ENCODE data around the gene TSC2.
"Not testable (repeated sequence)": the region's sequence is repeated elsewhere in the genome, so short reads cannot be mapped to it uniquely, and the experiment has no call there.

TSC2 gene

GRCh38 chr16:2087748-2088631 is 40.2 kb downstream of the TSC2 start:
- peaks cover 3% of the 10 kb centered on the region for H3K4me1 Mint-ChIP-seq
- no peaks in the 10 kb centered on the region for H3K9me3 Mint-ChIP-seq
- ATAC-seq: no peak
- H3K27ac Mint-ChIP-seq: peak overlapping the region in 1 of 2 donors; percentile 88
- no peak overlapping the region for H3K4me3 Mint-ChIP-seq
- no peak for DNase-seq
- no peaks in the 10 kb centered on the region for H3K27me3 Mint-ChIP-seq

GRCh38 chr16:2088759-2089358 is 41.1 kb downstream of the TSC2 start:
- Mint-ChIP-seq H3K27ac (peak overlapping the region in 1 of 2 donors; percentile 88), H3K9me3 (no peaks in the 10 kb centered on the region)

DNA sequence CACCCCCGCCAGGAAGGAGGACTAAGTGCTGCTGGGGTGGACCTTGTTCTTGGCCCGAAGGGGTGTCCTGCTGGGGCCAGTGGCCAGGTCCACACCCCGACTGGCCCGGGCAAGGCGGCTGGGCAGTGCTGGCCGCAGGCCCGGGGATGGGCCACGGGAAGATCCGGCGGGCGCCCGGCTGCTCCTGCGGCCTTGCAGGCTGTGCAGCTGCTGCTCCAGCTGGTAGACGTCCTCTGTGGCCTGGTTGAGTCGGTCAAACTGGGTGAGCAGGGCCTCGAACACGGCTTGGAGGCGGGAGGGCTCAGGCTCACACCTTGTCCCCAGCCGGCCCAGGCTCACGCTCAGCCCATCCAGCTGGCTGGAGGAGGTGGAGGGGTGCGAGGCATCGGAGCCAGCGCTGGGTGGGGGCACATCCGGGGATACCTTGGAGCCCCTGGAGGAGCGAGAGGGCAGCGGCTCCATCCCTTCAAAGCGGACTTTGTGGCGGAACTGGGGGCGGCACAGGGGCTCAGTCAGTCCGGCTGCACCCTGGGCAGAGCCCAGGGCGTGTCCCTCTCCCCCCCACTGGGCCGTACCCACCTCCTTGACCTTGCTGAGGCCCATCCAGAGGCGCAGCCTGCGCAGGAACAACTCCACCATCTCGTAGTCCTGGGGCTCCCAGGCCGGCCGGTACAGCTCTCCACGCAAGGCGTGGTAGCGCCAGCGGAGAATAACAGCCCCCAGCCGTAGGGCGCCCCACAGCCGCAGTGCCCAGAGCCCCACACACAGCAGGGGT is 42.1 kb downstream of the TSC2 start:
- ATAC-seq (no peak), DNase-seq (no peak)
- H3K4me1 Mint-ChIP-seq: no peaks in the 10 kb centered on the region
- no peaks in the 10 kb centered on the region for H3K27me3 Mint-ChIP-seq
- H3K4me3 Mint-ChIP-seq: no peak overlapping the region
- H3K9me3 Mint-ChIP-seq: no peaks in the 10 kb centered on the region
- peak overlapping the region in 1 of 2 donors; percentile 82 for H3K27ac Mint-ChIP-seq

More at GRCh38 chr16:2088759-2089358, 41.1 kb downstream of the TSC2 start:
- Mint-ChIP-seq H3K27me3 (no peaks in the 10 kb centered on the region), H3K4me3 (no peak overlapping the region), H3K4me1 (no peaks in the 10 kb centered on the region)
- no peak for ATAC-seq
- no peak for DNase-seq

DNA sequence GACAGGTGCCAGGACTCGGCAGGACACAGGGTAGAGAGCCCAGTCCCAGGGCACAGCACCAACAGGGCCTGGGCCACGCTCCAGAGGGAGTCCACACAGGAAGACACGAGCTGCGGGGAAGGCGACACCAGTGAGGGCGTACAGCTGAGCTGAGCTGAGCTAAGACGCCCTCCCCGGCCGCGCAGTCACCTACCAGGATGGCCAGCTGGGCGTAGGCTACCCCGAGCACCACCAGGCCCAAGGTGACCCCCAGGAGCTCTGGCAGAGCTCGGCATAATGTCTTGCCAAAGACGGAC is 42.6 kb downstream of the TSC2 start:
- no peaks in the 10 kb centered on the region for H3K9me3 Mint-ChIP-seq
- peak overlapping the region in 1 of 2 donors; percentile 42 for H3K27ac Mint-ChIP-seq
- H3K4me3 Mint-ChIP-seq: no peak overlapping the region
- no peaks in the 10 kb centered on the region for H3K27me3 Mint-ChIP-seq
- no peak for DNase-seq
- no peak for ATAC-seq
- no peaks in the 10 kb centered on the region for H3K4me1 Mint-ChIP-seq

DNA sequence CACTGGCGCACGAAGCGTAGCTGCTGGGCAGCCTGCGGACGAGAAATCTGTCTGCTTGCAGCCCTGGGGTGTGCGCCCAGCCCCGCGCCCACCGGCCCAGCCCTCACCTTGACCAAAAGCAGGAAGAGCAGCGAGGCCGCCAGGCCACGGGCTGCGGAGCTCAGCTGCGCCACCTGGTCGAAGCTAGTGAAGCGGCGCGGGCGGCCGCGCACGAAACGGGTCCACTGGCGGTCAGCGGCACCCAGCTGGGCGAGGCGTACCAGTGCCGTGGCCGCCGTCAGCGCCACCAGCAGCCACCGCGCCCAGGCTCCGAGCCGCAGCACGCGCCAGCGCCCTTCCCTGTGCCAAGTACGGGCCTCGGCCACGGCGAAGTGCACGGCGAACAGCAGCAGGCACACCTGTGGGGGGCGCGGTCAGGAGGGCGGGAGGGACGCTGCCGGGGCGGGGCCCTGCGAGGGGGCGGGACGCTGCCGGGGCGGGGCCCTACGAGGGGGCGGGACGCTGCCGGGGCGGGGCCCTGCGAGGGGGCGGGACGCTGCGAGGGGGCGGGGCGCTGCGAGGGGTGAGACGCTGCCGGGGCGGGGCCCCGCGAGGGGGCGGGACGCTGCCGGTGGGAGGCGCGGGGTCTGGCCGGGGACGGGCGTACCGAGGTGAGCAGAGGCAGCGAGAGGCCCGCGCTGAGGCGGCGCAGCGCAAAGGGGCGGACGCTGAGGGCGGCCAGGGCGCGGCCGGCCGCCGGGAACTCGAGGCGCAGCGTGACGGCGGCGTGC is 43.2 kb downstream of the TSC2 start:
- ATAC-seq (peak; percentile 35), DNase-seq (no peak)
- Mint-ChIP-seq H3K4me1 (no peaks in the 10 kb centered on the region), H3K9me3 (no peaks in the 10 kb centered on the region), H3K4me3 (no peak overlapping the region), H3K27me3 (no peaks in the 10 kb centered on the region), H3K27ac (peak overlapping the region in 1 of 2 donors; percentile 42)

GRCh38 chr16:2091547-2092255 is 43.9 kb downstream of the TSC2 start:
- DNase-seq (no peak), ATAC-seq (peak; percentile 40)
- no peaks in the 10 kb centered on the region for H3K9me3 Mint-ChIP-seq
- no peak overlapping the region for H3K4me3 Mint-ChIP-seq
- H3K27me3 Mint-ChIP-seq: no peaks in the 10 kb centered on the region
- no peaks in the 10 kb centered on the region for H3K4me1 Mint-ChIP-seq
- no peak overlapping the region for H3K27ac Mint-ChIP-seq

DNA sequence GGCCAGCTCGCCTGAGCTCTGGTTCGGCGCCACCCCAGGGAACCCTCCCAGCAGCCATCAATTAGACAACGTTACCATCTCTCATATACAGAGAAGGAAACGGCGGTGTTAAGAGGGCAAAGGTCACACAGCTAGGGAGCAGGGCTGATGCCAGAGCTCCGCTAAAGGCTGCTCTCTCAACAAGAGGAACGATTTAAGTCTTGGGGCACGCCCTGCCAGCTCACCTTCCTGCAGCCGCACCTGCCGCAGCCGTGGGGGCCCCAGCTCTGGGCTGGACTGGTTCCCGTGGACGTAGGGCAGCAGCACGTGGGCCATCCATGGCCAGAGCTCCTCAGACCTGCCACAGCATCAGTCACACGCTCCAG is 44.5 kb downstream of the TSC2 start:
- DNase-seq (no peak), ATAC-seq (no peak)
- H3K4me3 Mint-ChIP-seq: no peak overlapping the region
- no peaks in the 10 kb centered on the region for H3K4me1 Mint-ChIP-seq
- H3K9me3 Mint-ChIP-seq: no peaks in the 10 kb centered on the region
- H3K27ac Mint-ChIP-seq: no peak overlapping the region
- no peaks in the 10 kb centered on the region for H3K27me3 Mint-ChIP-seq

DNA sequence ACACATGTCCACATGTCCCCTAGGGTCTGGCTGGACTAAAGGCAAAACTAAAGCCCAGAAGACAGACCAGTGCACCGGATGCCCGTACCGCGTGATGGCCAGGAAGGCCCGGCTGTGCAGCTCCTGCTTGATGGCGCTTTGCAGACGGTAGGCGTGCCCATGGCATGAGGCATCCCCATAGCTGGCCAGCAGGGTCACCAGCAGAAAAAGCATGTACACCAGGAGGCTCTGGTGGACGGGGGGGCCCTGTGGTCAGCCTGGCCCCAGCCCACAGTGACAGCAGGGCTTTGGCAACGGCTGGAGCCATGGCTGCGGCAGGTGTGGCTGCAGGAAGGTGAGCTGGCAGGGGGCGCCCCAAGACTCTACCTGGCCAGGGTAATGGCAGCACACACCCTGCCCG is 45.1 kb downstream of the TSC2 start:
- DNase-seq (no peak), ATAC-seq (no peak)
- Mint-ChIP-seq H3K9me3 (no peaks in the 10 kb centered on the region), H3K4me3 (no peak overlapping the region), H3K27ac (peak overlapping the region in 1 of 2 donors; percentile 48), H3K27me3 (no peaks in the 10 kb centered on the region), H3K4me1 (no peaks in the 10 kb centered on the region)

DNA sequence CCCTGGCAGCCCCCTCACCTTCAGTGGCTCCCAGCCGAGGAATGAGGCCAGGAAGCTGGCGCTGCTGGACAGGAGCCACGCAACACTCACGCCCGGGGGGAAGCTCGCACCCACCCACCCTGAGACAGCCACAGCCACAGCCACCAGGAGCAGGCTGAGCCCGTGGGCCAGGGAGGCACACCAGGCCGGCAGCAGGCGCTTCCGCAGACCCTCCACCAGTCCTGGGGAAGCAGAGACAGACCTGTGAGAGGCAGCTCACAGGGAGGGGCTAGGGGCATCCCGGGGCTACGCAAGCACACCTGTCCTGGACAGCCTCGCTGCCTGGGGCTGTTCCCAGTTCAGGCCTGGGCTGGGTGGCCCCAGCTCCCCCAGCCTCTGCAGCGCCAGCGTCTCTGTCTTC is 46.0 kb downstream of the TSC2 start:
- H3K27ac Mint-ChIP-seq: no peak overlapping the region
- no peaks in the 10 kb centered on the region for H3K4me1 Mint-ChIP-seq
- H3K4me3 Mint-ChIP-seq: no peak overlapping the region
- no peaks in the 10 kb centered on the region for H3K27me3 Mint-ChIP-seq
- DNase-seq (no peak), ATAC-seq (no peak)
- H3K9me3 Mint-ChIP-seq: no peaks in the 10 kb centered on the region

DNA sequence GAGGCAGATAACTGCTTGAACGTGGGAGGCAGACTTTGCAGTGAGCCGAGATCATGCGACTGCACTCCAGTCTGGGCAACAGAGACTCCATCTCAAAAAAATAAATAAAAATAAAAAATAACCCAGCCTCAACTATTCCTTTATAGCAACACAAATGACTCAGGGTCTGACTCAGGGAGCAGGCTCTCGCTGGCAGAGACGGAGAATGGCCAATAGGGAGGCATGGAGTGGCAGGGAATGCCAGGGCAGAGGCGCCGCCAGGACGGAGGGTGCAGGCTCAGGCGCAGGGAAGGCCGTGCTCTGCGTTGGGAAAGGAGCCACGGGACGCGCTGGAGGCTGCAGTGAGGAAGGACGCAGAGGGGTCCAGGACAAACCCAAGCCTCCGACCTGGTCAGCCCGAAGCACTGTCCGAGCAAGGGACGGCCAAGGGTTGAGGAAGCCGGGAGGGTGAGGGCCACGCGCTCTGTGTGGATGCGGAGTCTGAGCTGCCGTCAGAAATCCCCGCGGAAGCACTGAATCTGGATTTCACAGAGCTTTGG is 47.6 kb downstream of the TSC2 start:
- Mint-ChIP-seq H3K4me3 (no peak overlapping the region), H3K9me3 (no peaks in the 10 kb centered on the region), H3K27ac (peak overlapping the region in 1 of 2 donors; percentile 54), H3K4me1 (no peaks in the 10 kb centered on the region), H3K27me3 (no peaks in the 10 kb centered on the region)
- ATAC-seq (no peak), DNase-seq (no peak)

DNA sequence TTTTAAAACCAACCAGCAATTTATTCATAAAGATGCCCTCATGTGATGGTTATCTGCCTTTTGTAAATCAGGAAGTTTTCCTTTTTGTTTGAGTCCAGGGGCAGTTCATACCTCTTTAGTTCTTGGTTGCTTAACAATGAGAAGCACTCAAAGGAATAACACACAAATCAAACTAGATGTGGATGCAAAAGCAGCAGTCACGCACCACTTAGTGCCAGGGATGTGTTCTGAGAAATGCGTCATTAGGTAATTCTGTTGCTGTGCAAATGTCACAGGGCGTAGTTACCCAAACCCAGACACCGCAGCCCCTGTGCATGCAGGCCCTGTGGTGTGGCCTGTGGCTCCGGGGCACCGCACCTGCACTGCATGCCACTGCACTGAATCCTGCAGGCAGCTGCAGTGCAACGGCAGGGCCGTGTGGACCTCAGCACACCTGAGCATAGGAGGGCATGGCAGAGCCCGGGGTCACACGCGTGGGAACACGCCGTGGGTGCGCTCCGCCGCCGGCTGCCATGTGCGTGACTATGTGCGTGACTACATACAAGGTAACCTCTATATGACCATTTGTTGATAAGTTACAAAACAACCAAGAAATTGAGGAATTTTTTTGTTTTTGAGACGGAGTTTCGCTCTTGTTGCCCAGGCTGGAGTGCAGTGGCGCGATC is 48.3 kb downstream of the TSC2 start:
- Mint-ChIP-seq H3K9me3 (no peaks in the 10 kb centered on the region), H3K4me1 (no peaks in the 10 kb centered on the region), H3K4me3 (no peak overlapping the region), H3K27ac (no peak overlapping the region), H3K27me3 (no peaks in the 10 kb centered on the region)
- DNase-seq (no peak), ATAC-seq (no peak)

GRCh38 chr16:2096853-2097595 is 49.2 kb downstream of the TSC2 start:
- ATAC-seq: no peak
- no peaks in the 10 kb centered on the region for H3K27me3 Mint-ChIP-seq
- no peak overlapping the region for H3K27ac Mint-ChIP-seq
- H3K4me1 Mint-ChIP-seq: no peaks in the 10 kb centered on the region
- DNase-seq: no peak
- no peaks in the 10 kb centered on the region for H3K9me3 Mint-ChIP-seq
- no peak overlapping the region for H3K4me3 Mint-ChIP-seq

- DNase-seq, ATAC-seq, H3K4me3 Mint-ChIP-seq, H3K27me3 Mint-ChIP-seq, H3K27ac Mint-ChIP-seq, H3K9me3 Mint-ChIP-seq, H3K4me1 Mint-ChIP-seq: not testable (repeated sequence)
These were observed 49.9 kb downstream of the TSC2 start for GRCh38 chr16:2097689-2098088.

DNA sequence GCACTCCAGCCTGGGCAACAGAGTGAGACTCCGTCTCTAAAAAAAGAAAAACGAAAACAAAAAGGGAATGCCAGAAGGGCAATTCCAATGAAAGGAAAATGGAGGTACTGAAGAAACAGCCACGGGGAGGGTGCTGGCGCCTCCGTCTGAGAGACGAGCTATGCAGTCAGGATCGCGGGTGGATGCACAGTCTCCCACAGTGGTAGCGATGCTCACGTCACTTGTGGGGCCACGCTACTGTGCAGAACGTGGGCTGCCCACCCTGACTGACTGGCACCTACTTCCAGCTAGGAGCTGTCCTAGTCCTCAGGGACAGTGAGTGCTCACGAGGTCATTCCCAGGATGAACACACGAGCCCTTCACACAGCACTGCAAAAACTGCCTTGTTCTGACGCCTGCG is 53.8 kb downstream of the TSC2 start:
- ATAC-seq, H3K4me3 Mint-ChIP-seq, H3K27me3 Mint-ChIP-seq, H3K9me3 Mint-ChIP-seq, H3K27ac Mint-ChIP-seq, H3K4me1 Mint-ChIP-seq, DNase-seq: not testable (repeated sequence)

Measured in stimulated activated naive CD8-positive, alpha-beta T cell treated with anti-CD3 and anti-CD28 coated beads, Interleukin-15, amount 100 ng/mL, for 72 hours (primary cell).